Thoracic aorta (tissue), 2 donors: Measurements from ENCODE around the gene NOS2. TPM values are rescaled to one million over a fixed set of nuclear protein-coding genes. Genes with fewer than 3 reads are reported as not detected.

Source experiments
- ATAC-seq: fragments of 150-250 bp; one replicate; pipeline ENCODE4 v1.8.0; 2017; ENCODE audit warnings: low read depth; ENCODE audit not compliant: insufficient number of reproducible peaks, low FRiP score
- DNase-seq: peaks from one replicate; pipeline ENCODE4 v3.0.0-alpha.2; 2020; ENCODE audit warnings: low spot score
- H3K27ac ChIP-seq, 2 donors: fragments of 200-600 bp; sonication (generic); 1 replicate in 1 of 2; 2 replicates in 1 of 2; pipeline ENCODE4 v1.5.1; 2016; ENCODE audit warnings: mild to moderate bottlenecking in 2 of 2, moderate library complexity in 2 of 2
- H3K27me3 ChIP-seq: fragments of 200-600 bp; sonication (generic); replicated peaks from 2 replicates; pipeline ENCODE4 v1.6.0; 2016; ENCODE audit warnings: mild to moderate bottlenecking; ENCODE audit not compliant: insufficient read depth
- H3K36me3 ChIP-seq: fragments of 200-600 bp; sonication (generic); one replicate; pipeline ENCODE4 v1.5.1; 2016
- H3K4me1 ChIP-seq, 2 donors: fragments of 200-600 bp; sonication (generic); 1 replicate in 1 of 2; 2 replicates in 1 of 2; pipeline versions ENCODE4 v1.5.1 to v1.6.0; 2016; ENCODE audit warnings: low read depth in 2 of 2, mild to moderate bottlenecking in 1 of 2; ENCODE audit not compliant: control insufficient read depth in 1 of 2
- H3K4me3 ChIP-seq: fragments of 200-600 bp; sonication (generic); 2 replicates; pipeline ENCODE4 v1.5.1; 2016; ENCODE audit warnings: mild to moderate bottlenecking
- H3K9me3 ChIP-seq: fragments of 200-600 bp; sonication (generic); 2 replicates; pipeline ENCODE4 v1.5.1; 2016
- CTCF ChIP-seq: fragments of 200-600 bp; sonication (generic); IDR thresholded peaks from one replicate; pipeline ENCODE4 v1.5.1; 2019; ENCODE audit warnings: antibody characterized with exemption
- total RNA-seq, 2 donors: library from RNA; depleted of rRNA; stranded (reverse); fragments of >200 nt; gene quantifications; one replicate each; pipeline versions ENCODE4 v1.1.0 to v1.2.3, GENCODE V29; 2016

NOS2 gene
- total RNA-seq, 2 donors from 2014 or later: not detected

DNA sequence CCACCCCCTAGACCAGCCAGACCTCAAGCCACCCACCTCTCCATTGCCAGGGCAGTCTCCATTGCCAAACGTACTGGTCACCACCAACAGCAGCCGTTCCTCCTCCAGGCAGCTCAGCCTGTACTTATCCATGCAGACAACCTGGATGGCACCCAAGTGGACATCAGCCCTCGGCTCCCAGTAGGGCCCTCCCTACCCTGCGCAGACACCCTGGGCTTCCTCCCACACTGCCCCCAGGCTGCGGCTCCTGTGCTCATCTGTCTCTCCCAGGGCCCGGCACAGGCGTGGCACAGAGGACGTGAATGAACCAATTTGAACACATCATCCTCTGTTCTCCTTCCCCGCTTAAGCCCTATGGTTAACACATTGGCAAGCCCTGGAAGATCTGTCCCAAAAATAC, 29.5 kb downstream of the NOS2 start:
- no peak for ATAC-seq
- H3K27ac ChIP-seq: no peak overlapping the region
- no peaks in the 10 kb centered on the region for H3K27me3 ChIP-seq
- no peak overlapping the region for H3K4me3 ChIP-seq
- H3K9me3 ChIP-seq: no peaks in the 10 kb centered on the region
- DNase-seq: no peak
- no peak for TF ChIP-seq CTCF
- no peaks in the 10 kb centered on the region for H3K36me3 ChIP-seq
- H3K4me1 ChIP-seq: no peaks in the 10 kb centered on the region

DNA sequence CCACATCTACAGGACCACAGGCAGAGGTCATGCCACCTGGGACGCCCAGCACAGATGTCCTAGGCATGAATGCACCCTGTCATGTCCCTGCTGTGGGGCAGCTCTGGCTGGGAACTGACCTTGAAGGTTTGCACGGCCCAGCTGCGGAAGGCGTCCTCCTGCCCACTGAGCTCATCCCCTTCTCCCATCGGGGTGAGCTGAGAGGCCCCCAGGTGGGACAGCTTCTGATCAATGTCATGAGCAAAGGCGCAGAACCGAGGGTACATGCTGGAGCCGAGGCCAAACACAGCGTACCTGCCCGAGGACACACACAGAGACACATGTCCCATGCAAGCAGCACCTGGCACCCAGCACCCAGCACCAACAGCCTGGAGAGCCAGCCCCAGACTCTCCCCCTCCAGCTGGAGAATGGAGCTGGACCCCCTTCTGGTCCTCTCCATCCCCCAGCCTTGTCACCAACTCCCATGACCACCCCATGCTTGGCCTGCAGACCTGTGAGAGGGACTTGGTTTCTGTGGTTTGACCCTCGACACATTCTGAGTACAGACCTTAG, 31.4 kb downstream of the NOS2 start:
- Histone ChIP-seq H3K27ac (no peak overlapping the region), H3K4me3 (no peak overlapping the region), H3K36me3 (no peaks in the 10 kb centered on the region), H3K9me3 (no peaks in the 10 kb centered on the region), H3K27me3 (no peaks in the 10 kb centered on the region), H3K4me1 (no peaks in the 10 kb centered on the region)
- TF ChIP-seq CTCF: no peak
- no peak for ATAC-seq
- no peak for DNase-seq

DNA sequence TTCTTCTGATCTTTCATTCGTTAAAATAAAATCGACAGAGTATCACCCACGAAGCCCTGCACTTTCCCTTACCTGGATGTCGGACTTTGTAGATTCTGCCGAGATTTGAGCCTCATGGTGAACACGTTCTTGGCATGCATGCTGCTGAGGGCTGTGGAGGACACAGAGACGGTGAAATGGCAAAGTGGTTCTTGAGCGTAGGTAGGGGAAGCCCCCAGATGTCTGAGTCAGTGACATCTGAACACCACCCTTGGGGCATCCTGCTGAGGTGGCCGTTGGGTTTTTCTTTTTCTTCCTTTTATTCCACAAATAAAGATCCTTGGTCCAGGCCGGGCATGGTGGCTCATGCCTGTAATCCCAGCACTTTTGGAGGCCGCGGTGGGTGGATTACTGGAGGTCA, 33.9 kb downstream of the NOS2 start:
- Histone ChIP-seq H3K9me3 (no peaks in the 10 kb centered on the region), H3K4me3 (no peak overlapping the region), H3K36me3 (no peaks in the 10 kb centered on the region)

GRCh38 chr17:27765353-27765752, 35.0 kb downstream of the NOS2 start:
- Histone ChIP-seq H3K36me3 (no peaks in the 10 kb centered on the region), H3K4me3 (no peak overlapping the region), H3K4me1 (no peaks in the 10 kb centered on the region), H3K27me3 (no peaks in the 10 kb centered on the region), H3K9me3 (no peaks in the 10 kb centered on the region), H3K27ac (no peak overlapping the region)
- DNase-seq (no peak), ATAC-seq (no peak)
- TF ChIP-seq CTCF: no peak

More for the DNA sequence above, 33.9 kb downstream of the NOS2 start:
- no peak for TF ChIP-seq CTCF
- Histone ChIP-seq H3K27me3 (no peaks in the 10 kb centered on the region), H3K4me1 (no peaks in the 10 kb centered on the region), H3K27ac (no peak overlapping the region)
- ATAC-seq (no peak), DNase-seq (no peak)

GRCh38 chr17:27764589-27764988, 35.7 kb downstream of the NOS2 start:
- H3K9me3 ChIP-seq: no peaks in the 10 kb centered on the region

More at GRCh38 chr17:27764589-27764988, 35.7 kb downstream of the NOS2 start:
- Histone ChIP-seq H3K27ac (no peak overlapping the region), H3K27me3 (no peaks in the 10 kb centered on the region), H3K36me3 (no peaks in the 10 kb centered on the region), H3K4me3 (no peak overlapping the region), H3K4me1 (no peaks in the 10 kb centered on the region)
- DNase-seq: no peak
- TF ChIP-seq CTCF: no peak
- ATAC-seq: no peak
